ENCODE measurements around the gene ZSCAN2.

ZSCAN2 gene

DNA sequence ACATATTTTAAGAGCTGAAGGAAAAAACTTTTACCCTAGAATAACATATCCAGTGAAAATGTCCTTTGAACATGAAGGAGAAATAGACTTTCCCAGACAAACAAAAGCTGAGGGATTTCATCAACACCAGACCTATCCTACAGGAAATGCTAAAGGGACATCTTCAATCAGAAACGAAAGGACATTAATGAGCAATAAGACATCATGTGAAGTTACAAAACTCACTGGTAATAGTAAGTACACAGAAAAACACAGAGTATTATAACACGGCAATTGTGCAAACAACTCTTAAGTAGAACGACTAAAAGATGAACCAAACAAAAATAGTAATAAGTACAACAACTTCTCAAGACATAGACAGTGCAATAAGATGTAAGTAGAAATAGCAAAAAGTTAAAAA lies 3.5 kb upstream of the ZSCAN2 start:
- peaks cover 63 to 67% of the 10 kb centered on the region in 2 experiments for H3K4me1 ChIP-seq (ENCODE audit: control insufficient read depth in 1 of 2, insufficient read depth in 1 of 2, low read depth in 1 of 2, low read length in 1 of 2)
- no peaks in the 10 kb centered on the region for H3K9me3 ChIP-seq
- H3K36me3 ChIP-seq: no peaks in the 10 kb centered on the region
- H3K27ac ChIP-seq: peak overlapping the region; percentile 84
- TF ChIP-seq, protein P1, sequence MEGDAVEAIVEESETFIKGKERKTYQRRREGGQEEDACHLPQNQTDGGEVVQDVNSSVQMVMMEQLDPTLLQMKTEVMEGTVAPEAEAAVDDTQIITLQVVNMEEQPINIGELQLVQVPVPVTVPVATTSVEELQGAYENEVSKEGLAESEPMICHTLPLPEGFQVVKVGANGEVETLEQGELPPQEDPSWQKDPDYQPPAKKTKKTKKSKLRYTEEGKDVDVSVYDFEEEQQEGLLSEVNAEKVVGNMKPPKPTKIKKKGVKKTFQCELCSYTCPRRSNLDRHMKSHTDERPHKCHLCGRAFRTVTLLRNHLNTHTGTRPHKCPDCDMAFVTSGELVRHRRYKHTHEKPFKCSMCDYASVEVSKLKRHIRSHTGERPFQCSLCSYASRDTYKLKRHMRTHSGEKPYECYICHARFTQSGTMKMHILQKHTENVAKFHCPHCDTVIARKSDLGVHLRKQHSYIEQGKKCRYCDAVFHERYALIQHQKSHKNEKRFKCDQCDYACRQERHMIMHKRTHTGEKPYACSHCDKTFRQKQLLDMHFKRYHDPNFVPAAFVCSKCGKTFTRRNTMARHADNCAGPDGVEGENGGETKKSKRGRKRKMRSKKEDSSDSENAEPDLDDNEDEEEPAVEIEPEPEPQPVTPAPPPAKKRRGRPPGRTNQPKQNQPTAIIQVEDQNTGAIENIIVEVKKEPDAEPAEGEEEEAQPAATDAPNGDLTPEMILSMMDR (IDR thresholded peaks at IDR 0.05): no peak
- no peaks in the 10 kb centered on the region for H3K27me3 ChIP-seq
- no peak overlapping the region for H3K4me3 ChIP-seq (ENCODE audit: low read depth in 1 of 2, low read length in 1 of 2)

DNA sequence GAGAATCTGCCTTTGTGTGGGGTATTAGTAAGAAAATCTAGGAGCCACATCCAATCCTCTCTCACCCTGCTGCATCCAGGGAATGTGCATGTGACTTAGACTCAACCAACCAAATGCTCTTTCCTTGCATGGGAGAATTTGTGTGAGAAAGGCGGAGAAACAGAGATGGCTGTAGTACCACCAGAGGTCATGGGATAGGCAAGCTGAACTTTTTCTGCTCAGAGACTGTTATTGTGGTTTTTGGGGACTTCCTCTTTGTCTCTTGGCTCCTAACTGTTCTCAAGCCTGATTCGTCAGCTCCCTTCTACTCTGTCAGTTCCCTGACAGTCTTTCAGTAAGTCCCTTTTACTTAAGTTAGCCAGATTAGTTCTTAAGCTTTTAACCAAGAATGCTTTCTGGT lies 2.6 kb upstream of the ZSCAN2 start:
- TF ChIP-seq, protein P1 (IDR thresholded peaks at IDR 0.05): no peak
- Histone ChIP-seq H3K4me3 (ENCODE audit: low read depth in 1 of 2, low read length in 1 of 2) (peak overlapping the region; percentile 1 to 15), H3K27ac (peak overlapping the region; percentile 84), H3K4me1 (ENCODE audit: control insufficient read depth in 1 of 2, insufficient read depth in 1 of 2, low read depth in 1 of 2, low read length in 1 of 2) (peaks cover 63 to 67% of the 10 kb centered on the region in 2 experiments), H3K9me3 (no peaks in the 10 kb centered on the region), H3K27me3 (no peaks in the 10 kb centered on the region), H3K36me3 (no peaks in the 10 kb centered on the region)

DNA sequence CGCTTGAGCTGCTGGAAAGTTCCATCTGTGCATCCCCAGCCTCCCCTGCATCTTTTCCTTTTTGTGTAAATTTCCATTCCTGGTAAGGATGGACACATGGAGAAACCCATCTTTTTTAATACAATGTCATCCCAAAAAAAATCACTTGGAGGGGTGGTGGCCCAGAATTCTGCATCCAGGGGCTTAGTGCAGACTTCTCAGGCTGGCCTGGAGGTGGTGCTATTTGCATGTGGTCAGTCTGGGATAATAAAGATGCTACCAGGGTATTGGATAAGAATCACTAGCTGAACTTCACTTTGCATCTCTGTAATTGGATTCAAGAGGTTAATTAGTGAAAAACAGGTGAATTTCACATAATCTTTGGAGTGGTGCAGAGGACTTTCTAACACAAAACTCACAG lies 1.8 kb upstream of the ZSCAN2 start:
- peak overlapping the region in 1 of 2 experiments; percentile 1 for H3K4me3 ChIP-seq (ENCODE audit: low read depth in 1 of 2, low read length in 1 of 2)
- H3K4me1 ChIP-seq (ENCODE audit: control insufficient read depth in 1 of 2, insufficient read depth in 1 of 2, low read depth in 1 of 2, low read length in 1 of 2): peaks cover 63 to 67% of the 10 kb centered on the region in 2 experiments
- no peaks in the 10 kb centered on the region for H3K27me3 ChIP-seq
- TF ChIP-seq, protein P1 (IDR thresholded peaks at IDR 0.05): no peak
- H3K36me3 ChIP-seq: no peaks in the 10 kb centered on the region
- peak overlapping the region; percentile 84 for H3K27ac ChIP-seq
- no peaks in the 10 kb centered on the region for H3K9me3 ChIP-seq

DNA sequence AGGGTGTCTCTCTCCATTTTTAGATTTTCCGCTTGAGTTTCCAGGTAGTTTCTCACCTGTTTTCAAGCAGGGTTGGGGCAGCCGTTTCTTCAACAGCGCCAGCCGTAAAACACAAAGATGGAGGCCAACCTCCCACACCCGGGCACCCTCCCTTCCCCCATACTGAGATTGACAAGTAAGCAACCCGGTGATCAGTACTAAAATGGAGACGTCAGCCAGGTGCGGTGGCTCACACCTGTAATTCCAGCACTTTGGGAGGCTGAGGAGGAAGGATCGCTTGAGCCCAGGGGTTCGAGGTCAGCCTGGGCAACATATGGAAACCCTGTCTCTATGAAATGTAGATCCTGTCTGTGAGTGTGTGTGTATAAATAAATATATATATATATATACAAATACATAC lies 903 bp upstream of the ZSCAN2 start:
- no peaks in the 10 kb centered on the region for H3K27me3 ChIP-seq
- peaks cover 58 to 60% of the 10 kb centered on the region in 2 experiments for H3K4me1 ChIP-seq (ENCODE audit: control insufficient read depth in 1 of 2, insufficient read depth in 1 of 2, low read depth in 1 of 2, low read length in 1 of 2)
- H3K36me3 ChIP-seq: peaks cover 4% of the 10 kb centered on the region
- H3K9me3 ChIP-seq: no peaks in the 10 kb centered on the region
- H3K27ac ChIP-seq: no peak overlapping the region
- H3K4me3 ChIP-seq (ENCODE audit: low read depth in 1 of 2, low read length in 1 of 2): peak overlapping the region; percentile 97
- TF ChIP-seq, protein P1 (IDR thresholded peaks at IDR 0.05): no peak

DNA sequence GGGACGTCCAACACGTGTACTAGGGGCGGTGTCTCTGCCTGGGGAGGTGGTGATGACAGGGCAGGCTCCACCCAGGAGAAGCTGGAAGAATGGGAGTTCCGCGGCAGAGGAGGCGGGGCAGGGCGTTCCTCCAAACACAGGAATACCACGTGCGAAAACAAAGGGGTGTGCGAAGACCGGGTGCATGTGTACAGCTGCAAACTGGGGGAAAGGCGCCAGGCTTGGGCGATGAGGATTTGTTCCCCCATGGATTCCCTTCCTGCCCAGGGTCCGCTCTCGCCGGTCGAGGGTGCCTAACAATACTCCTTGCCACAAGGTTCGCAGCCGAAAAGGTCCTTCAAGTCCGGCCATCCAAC lies 500 bp upstream of the ZSCAN2 start:
- H3K9me3 ChIP-seq: no peaks in the 10 kb centered on the region
- H3K4me3 ChIP-seq (ENCODE audit: low read depth in 1 of 2, low read length in 1 of 2): peak overlapping the region; percentile 97
- peak overlapping the region; percentile 58 for H3K27ac ChIP-seq
- TF ChIP-seq, protein P1 (IDR thresholded peaks at IDR 0.05): no peak
- H3K27me3 ChIP-seq: no peaks in the 10 kb centered on the region
- peaks cover 4% of the 10 kb centered on the region for H3K36me3 ChIP-seq
- peaks cover 54 to 56% of the 10 kb centered on the region in 2 experiments for H3K4me1 ChIP-seq (ENCODE audit: control insufficient read depth in 1 of 2, insufficient read depth in 1 of 2, low read depth in 1 of 2, low read length in 1 of 2)

DNA sequence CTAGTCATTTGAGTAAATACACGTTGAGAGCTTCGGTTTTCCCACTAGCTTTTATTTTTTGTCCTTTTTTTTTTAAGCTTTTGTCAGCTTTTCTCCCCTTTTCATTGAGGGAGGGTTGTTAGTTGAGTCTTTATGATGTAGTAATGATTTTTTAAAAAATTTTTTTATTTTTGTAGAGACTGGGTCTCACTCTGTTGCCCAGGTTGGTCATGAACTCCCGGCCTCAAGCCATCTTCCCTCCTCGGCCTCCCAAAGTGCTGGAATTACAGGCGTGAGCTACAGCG lies 688 bp downstream of the ZSCAN2 start:
- Histone ChIP-seq H3K9me3 (no peaks in the 10 kb centered on the region), H3K27ac (no peak overlapping the region), H3K36me3 (peaks cover 4% of the 10 kb centered on the region), H3K4me1 (ENCODE audit: control insufficient read depth in 1 of 2, insufficient read depth in 1 of 2, low read depth in 1 of 2, low read length in 1 of 2) (peaks cover 42 to 45% of the 10 kb centered on the region in 2 experiments), H3K4me3 (ENCODE audit: low read depth in 1 of 2, low read length in 1 of 2) (peak overlapping the region; percentile 97), H3K27me3 (no peaks in the 10 kb centered on the region)
- TF ChIP-seq, protein P1 (IDR thresholded peaks at IDR 0.05): no peak

Data from neutrophil (primary cell).